22Rv1 (cell line): Measurements from ENCODE around the gene ALPP.

ENCODE experiments used
- ZFX ChIP-seq: fragments of 450-650 bp; IDR thresholded peaks from 2 replicates; pipeline ENCODE4 v1.6.1; 2017; ENCODE audit warnings: antibody characterized with exemption, borderline replicate concordance
- TF ChIP-seq, protein P1 (sequence below): fragments of 450-650 bp; IDR thresholded peaks from 2 replicates; pipeline ENCODE4 v1.5.1; 2017; ENCODE audit warnings: mild to moderate bottlenecking

DNA sequence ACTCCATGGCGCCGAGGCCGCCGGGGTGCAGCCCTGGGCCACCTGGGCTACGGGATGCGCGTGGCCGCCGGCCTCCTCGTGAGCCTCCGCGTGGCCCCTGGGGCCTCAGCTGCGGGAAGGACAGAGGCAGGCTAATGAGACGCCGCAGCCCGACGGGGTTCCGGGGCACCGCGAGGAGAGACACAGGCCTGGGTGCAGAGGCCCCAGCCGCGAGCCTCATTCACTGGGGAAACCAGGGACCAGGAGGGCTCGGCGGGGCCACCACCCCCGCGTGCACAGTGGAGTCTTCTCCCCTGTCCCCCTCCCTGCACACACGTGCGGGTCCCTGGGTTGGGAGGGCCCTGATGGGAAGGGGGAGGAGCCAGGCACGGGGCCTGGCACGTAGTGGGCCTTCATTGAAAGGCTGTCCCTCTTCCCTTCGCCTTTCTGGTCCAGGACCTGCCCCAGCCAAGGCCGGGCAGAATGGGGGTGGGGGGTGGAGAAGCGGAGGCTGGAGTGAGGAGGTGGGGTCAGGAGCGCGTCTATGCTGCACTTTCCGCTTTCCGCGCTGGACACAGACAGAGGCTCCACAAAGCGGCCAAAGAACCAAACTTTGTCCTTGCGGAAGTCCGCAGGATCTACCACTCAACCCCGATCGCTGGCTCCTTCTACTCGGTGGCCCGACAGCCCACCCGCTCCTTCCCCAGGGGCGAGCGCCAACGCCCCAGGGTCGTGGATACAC, 9.1 kb downstream of the ALPP start:
- TF ChIP-seq, protein P1, sequence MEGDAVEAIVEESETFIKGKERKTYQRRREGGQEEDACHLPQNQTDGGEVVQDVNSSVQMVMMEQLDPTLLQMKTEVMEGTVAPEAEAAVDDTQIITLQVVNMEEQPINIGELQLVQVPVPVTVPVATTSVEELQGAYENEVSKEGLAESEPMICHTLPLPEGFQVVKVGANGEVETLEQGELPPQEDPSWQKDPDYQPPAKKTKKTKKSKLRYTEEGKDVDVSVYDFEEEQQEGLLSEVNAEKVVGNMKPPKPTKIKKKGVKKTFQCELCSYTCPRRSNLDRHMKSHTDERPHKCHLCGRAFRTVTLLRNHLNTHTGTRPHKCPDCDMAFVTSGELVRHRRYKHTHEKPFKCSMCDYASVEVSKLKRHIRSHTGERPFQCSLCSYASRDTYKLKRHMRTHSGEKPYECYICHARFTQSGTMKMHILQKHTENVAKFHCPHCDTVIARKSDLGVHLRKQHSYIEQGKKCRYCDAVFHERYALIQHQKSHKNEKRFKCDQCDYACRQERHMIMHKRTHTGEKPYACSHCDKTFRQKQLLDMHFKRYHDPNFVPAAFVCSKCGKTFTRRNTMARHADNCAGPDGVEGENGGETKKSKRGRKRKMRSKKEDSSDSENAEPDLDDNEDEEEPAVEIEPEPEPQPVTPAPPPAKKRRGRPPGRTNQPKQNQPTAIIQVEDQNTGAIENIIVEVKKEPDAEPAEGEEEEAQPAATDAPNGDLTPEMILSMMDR: no peak
- no peak for TF ChIP-seq ZFX
